ENCODE results near the gene FLT4. TPM values are rescaled to one million over a fixed set of nuclear protein-coding genes. Genes with fewer than 3 reads are reported as not detected.

Gene FLT4
- total and polyA plus RNA-seq, 9 of the 15 experiments (the other 6 are each of a cell fraction or from before 2014, with no cell fraction given): 0.01 to 0.42 (median 0.14) TPM; not detected in 2

- TF ChIP-seq ARID3B (CRISPR knock-in tag; IDR thresholded peaks at IDR 0.05; ENCODE audit: borderline replicate concordance): no peak
- TF ChIP-seq KLF16 (IDR thresholded peaks at IDR 0.05): no peak
- no peak for TF ChIP-seq ZNF57 (CRISPR knock-in tag; IDR thresholded peaks at IDR 0.05)
These were observed 58.0 kb downstream of the FLT4 start, which contains the start of gene SCGB3A1 (continued) for GRCh38 chr5:180591311-180591887.

GRCh38 chr5:180590543-180591310 is 58.7 kb downstream of the FLT4 start:
- Histone ChIP-seq H3K4me1 (replicated peaks in 1 of 2; ENCODE audit: control insufficient read depth in 2 of 2, insufficient read depth in 2 of 2, low read length in 2 of 2) (peaks cover 10 to 45% of the 10 kb centered on the region in 2 experiments; a peak in 4 of 5 replicates), H3K9me3 (replicated peaks; ENCODE audit: control insufficient read depth, insufficient read depth, low read depth, low read length) (no peaks in the 10 kb centered on the region), H3K9ac (ENCODE audit: insufficient read depth in 1 of 2, low read depth in 2 of 2, low read length in 2 of 2) (no peak overlapping the region), H3K4me3 (no peak overlapping the region), H3K27me3 (ENCODE audit: control insufficient read depth in 2 of 2, insufficient read depth in 2 of 2, low read length in 2 of 2) (peaks cover 3 to 27% of the 10 kb centered on the region in 2 experiments; a peak in 3 of 5 replicates), H3K36me3 (ENCODE audit: control insufficient read depth, insufficient read depth, low read length) (no peaks in the 10 kb centered on the region), H3K79me2 (ENCODE audit: control insufficient read depth, insufficient read depth, low read length) (no peaks in the 10 kb centered on the region), H3K9me1 (ENCODE audit: control insufficient read depth, insufficient read depth, low read length) (no peaks in the 10 kb centered on the region), H3K4me2 (ENCODE audit: insufficient read depth, low read length) (no peak overlapping the region), H2AFZ (ENCODE audit: low read depth, low read length) (no peak overlapping the region), H3K27ac (ENCODE audit: extremely low read depth, low read depth, low read length) (no peak overlapping the region), H4K20me1 (replicated peaks; ENCODE audit: control insufficient read depth, insufficient read depth, low read length) (no peaks in the 10 kb centered on the region)
- ChIA-PET POLR2A (interaction anchor here (1.1 kb wide), 1 partner anchor 9 kb away, joined by 3 read pairs; no protein-coding TSS in a partner anchor), CTCF (ENCODE audit: low intra/inter-chr PET ratio) (no interaction called here)
- ATAC-seq (no peak), DNase-seq (ENCODE audit: extremely low read depth in 1 of 4, low spot score in 3 of 4) (no peak), FAIRE-seq (no peak)
- intact Hi-C loops (cut with micrococcal nuclease) (no loop called here), in situ Hi-C loops (cut with MboI) (no loop called here)
- WGBS (ENCODE audit: insufficient coverage, low coverage, missing lambda C conversion rate): 37% methylated on average over 17 of the region's 63 CpGs
- no TSS peak for BruUV-seq (replicated peaks)
- TF ChIP-seq NFYB (IDR thresholded peaks at IDR 0.05; ENCODE audit: extremely low read depth, insufficient read length): no peak
- TF ChIP-seq MTA1 (IDR thresholded peaks at IDR 0.05; ENCODE audit: borderline replicate concordance): no peak
- TF ChIP-seq DEAF1 (CRISPR knock-in tag; IDR thresholded peaks at IDR 0.05): no peak
- TF ChIP-seq ZNF740 (CRISPR knock-in tag; IDR thresholded peaks at IDR 0.05): no peak
- TF ChIP-seq ZNF740 (tag; IDR thresholded peaks at IDR 0.05): no peak
- TF ChIP-seq CREB5 (CRISPR knock-in tag; IDR thresholded peaks at IDR 0.05): no peak
- TF ChIP-seq HDAC8 (tag; IDR thresholded peaks at IDR 0.05): no peak
- no peak for TF ChIP-seq RB1 (IDR thresholded peaks at IDR 0.05; ENCODE audit: low read depth)
- TF ChIP-seq TOE1 (IDR thresholded peaks at IDR 0.05; ENCODE audit: borderline replicate concordance): no peak
- no peak for TF ChIP-seq TOE1 (CRISPR knock-in tag; IDR thresholded peaks at IDR 0.05; ENCODE audit: borderline replicate concordance, low read depth)
- TF ChIP-seq KLF16 (IDR thresholded peaks at IDR 0.05): no peak
- TF ChIP-seq HNRNPK (IDR thresholded peaks at IDR 0.05; ENCODE audit: low read depth, low read length, poor library complexity, severe bottlenecking): no peak
